Measurements from ENCODE around the gene PRDM16.

Gene PRDM16

DNA sequence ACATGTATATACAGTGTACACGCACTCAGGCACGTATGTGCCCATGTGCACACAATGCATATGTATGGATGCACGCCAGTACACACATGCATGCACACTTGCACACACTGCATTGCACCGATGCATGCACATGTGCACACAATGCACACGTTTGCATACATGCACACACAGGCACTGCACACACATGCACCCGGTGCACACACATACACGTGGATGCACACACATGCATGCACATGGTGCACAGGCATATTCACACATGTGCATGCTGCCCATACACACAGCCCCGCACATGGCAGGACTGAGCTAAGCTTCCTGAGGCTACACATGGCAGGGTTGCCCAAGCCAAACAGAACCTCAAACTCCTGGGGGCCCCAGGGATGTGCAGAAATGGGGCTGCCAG lies 405.0 kb downstream of the PRDM16 start:
- no peak for DNase-seq

DNA sequence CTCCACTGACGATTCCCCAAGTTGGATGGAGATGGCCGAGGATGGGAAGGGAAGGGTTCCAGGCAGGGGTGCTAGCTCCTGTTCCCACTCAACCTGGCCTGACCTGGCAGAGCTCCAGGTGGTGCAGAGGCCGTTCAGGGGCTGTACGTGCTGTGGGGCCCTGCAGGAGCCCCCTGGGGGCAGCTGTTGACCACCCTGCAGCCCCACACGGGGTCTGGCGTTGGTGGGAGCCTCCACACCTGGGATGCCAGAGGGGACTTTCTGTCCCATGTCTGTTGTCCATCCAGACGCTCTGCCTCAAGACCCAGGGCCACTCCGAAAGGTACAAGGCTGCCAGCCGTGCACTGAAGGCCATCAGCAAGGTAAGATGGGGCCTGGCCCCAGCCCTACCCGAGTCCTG lies 405.4 kb downstream of the PRDM16 start:
- no peak for DNase-seq

DNA sequence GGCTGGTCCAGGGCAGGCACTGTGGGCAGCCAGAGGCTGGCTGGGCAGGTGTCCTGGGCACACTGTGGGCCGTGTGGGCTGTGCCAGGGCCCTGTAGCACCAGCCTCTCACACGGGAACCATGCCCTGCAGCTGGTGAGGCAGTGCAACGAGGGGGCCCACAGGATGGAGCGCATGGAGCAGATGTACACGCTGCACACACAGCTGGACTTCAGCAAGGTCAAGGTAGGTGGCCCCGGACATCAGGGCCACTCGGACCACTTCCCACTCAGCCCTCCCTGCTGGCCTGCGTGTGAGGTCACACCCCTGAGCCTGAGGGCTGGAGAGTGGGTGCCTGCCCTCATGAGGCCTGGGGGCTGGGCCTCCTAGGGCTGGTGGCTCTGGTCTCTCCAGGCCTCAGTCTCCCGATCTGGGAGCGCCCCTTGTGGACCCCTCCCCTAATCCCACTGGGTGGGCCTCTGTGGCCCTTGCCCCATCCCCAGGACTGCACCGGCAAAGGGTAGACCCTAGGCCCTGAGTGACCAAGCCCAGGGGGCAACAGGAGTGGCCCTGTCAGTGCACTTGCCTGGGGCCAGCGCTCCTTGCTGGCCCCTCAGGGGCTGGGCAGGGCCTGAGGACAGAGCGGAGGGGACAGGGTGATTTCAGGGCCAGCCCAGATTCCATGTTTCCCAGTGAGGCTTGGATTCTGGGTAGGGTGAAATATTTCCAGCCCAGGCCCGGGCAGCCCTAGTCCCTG lies 407.0 kb downstream of the PRDM16 start:
- no peak for DNase-seq

DNA sequence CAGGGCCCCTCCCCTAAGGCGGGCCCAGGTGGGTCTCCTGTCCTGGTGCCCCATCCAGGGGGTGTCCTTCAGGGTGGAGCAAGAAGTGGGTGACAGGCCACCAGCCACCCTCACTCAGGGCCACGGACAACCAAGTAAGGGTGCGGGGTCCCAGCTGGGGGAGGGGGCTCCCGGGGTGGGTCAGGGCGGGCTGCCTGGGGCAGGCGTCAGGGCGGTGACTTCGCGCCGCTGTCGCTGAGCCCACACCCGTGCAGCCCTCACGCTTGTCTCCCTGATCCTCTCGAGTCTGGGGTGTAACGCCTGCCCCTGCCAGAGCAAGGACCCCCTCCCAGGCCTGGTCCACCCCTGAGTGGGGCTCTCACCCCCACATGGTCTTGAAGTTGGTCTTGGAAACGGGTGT lies 407.7 kb downstream of the PRDM16 start:
- DNase-seq, result no peak

DNA sequence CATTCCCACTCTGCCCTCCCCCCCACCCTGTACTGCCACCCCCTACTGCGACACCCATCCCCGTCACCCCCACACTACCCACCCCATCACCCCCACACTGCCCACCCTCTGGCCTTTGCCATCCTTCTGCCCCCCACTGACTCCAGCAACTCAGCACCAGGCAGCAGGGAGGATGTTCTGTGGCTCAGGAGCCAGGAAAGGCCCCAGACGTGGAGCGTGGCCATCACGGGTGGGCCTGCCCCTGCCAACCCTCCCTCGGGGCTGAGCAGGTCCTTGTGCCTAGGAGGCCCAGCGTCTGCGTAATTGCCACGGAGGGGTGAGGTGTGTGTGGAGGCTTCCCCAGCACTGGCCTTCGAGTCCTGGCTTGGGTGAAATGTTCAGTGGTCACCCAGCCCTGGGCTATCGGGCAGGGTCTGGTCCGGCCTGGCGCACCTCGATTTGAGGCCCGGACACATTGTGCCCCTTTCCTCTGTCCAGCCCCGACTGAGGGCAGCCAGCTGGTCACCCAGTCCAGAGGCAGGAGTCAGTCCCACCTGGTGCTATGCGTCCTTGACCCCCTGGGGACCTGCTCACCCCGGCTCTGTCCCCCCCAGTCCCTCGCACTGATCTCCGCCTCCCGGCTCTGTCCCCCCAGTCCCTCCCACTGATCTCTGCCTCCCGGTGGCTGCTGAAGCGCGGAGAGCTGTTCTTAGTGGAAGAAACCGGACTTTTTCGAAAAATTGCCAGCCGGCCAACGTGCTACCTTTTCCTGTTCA lies 408.4 kb downstream of the PRDM16 start:
- DNase-seq, result no peak

DNA sequence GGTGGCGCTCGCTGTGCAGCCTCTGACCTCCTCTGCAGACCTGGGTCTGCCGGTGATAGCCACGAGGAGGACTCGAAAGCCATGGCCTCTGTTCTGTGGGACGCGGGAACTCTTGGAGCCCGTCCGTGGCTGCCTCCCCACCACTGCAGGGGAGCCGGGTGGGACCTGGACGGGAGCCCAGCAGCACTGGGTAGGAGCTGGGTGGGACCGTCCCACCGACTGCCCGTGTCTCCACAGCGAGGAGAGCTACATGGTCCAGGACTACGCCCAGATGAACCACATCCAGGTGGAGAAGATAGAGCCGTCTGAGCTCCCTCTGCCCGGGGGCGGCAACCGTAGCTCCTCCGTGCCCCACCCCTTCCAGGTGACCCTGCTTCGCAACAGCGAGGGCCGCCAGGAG lies 409.2 kb downstream of the PRDM16 start:
- no peak for DNase-seq

DNA sequence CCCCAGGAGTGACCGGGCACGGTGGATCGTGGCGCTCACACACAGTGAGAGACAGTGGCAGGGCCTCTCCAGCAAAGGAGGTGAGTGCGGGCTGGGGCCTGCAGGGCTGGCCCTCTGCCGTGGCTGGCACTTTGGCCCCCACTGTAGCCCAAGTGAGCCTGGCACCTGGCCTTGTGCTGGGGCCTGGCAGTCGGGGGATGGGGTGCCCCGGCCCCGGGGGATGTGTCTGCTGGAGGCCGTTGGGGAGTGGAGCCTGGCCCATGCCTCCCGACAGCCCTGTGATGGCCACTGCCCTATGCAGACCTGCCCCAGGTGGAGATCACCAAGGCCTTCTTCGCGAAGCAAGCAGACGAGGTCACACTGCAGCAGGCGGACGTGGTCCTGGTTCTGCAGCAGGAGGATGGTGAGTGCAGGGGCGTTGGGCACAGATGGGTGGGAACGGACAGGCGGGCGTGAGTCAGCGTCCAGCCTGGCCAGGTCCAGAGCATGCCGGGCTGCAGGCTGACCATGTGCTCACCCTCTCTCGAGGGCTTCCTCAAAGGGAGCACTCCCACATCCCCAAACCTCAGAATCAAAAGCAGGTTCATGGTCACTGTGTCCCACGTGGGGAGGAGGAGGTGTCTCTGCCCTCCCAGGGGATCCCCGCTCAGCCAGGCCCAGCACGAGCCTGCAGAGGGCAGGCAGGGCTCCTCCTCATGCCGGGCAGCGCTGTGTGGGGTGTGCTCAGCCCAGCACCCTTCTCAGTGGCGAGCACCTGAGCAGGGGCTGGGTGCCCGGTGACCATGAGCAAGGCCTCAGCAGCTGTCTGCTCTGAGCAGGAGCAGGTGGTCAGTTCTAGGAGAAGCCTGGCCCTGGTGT lies 410.7 kb downstream of the PRDM16 start:
- no peak for DNase-seq

DNA sequence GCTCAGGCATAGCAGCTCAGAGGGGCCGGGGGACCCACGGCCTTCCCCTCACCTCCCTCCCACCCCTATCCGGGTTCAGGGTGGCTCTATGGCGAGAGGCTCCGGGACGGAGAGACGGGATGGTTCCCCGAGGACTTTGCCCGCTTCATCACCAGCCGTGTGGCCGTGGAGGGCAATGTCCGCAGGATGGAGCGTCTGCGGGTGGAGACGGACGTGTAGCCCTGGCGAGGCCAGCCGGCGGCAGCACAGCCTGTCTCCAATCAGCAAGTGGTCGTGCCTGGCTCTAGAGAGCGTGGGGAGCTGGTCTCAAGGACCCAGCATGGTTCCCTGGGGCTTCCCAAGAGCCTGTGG lies 411.3 kb downstream of the PRDM16 start:
- DNase-seq, result no peak

DNA sequence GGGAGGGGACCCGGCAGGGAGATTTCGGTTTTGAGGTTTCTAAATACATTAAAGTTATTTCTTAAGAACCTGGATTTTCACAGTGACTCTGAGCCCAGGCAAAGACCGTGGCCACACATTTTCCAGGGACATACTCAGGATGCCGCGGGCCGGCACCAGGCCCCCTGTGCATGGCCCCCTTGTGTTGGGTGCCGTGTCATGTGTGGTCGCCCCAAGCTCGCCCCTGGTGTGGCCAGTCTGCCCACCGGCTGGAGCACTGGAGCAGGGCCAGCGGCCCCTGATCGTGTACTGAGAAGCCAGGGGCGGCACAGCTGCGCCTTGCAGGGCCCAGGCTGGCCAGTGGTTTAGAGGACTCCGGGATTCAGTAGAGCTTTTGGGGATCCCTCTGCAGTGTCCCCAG lies 412.0 kb downstream of the PRDM16 start:
- DNase-seq, result no peak

DNA sequence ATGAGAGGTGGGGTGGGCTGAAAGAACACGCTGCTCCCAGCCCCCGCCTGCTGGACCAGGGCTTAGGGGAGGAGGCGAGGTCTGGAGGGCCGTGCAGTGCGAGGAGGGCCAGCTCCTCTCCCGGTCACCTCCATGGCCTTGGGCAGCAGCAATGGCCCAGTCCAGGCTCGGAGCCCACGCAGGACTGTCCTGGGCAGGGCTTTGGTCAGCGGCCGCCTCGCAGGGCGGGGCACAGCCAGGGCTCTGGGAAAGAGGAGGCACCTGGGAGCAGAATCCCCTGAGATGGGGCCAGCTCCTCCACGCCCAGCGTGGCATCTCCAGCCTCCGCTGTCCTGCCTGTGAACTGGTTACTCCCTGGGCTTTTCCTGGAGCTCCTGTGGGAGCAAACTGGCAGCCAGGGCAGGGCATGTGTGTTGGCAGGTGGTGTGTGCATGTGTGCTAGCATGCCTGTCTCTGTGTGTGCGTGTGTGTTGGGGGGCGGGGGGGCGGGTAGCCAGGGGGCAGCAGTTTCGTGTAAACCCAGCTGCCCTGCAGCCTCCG lies 412.9 kb downstream of the PRDM16 start:
- no peak for DNase-seq

DNA sequence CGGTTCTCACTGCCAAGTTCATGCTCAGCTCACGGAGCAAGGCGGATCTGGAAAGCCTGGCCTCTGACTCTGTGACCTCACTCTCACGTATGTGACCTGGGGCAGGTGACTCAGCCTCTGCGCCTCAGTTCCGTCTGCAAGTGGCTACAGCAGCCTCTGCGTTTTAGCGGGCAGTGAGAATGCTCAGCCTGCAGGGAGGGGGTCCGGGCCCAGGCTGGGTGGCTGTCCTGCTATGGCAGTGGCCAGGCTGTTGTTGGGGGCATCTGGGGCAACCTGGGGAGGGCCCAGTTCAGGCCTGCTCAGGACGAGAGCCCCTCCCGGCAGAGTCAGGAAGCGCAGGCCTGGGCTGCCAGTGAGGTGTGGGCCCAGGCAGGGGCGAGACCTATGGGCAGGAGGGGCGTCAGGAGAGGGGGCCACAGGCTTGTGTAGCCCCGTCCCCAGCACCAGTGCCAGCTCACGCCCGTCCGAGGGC lies 413.4 kb downstream of the PRDM16 start:
- no peak for DNase-seq

DNA sequence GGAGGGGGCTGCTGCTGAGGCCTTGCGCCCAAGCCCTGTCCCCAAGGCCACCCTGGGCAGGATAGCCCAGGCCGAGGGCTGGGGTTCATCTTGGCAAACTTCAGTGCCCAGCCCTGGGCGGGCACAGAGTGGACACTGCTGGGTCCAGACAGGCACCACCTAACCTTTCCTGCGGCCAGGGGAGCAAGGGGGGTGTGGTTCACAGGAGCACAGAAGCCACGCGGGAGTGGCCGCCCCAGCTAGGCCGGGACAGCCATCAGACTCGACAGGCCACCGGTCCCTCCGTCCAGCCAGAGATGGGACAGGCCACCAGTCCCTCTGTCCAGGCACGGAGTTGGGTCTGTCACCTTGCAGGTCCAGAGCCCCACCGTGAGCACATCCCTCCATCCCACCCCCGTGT lies 414.4 kb downstream of the PRDM16 start:
- no peak for DNase-seq

DNA sequence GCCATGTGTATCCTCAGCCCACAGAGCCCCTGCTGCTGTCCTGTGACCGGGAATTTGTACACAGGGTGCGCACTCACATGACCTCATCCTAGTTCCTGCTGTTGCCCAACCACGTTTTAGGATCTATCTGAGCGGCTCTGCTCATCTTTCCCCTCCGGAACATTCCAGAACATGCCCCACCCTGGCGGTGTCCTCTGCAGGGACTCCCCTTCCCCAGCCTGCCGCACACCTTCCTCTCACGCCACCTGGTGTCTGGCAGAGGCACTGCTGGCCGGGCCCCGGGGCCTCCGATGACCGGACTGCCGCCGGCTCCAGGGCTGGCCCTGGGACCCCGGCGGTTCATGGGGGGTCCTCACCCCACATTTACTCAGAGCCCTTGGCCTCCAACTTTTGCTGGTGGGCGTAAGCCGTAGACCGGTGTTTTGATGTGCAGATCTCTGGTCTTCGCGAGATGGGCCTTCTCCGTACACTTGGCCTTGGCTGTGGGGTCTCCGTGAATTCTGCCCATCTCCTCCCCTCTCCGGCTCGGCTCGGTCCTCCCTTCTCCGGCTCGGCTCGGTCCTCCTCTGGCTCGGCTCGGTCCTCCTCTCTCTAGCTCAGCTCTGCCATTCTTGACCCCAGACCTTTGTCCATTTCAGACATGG lies 414.9 kb downstream of the PRDM16 start:
- DNase-seq, result no peak

DNA sequence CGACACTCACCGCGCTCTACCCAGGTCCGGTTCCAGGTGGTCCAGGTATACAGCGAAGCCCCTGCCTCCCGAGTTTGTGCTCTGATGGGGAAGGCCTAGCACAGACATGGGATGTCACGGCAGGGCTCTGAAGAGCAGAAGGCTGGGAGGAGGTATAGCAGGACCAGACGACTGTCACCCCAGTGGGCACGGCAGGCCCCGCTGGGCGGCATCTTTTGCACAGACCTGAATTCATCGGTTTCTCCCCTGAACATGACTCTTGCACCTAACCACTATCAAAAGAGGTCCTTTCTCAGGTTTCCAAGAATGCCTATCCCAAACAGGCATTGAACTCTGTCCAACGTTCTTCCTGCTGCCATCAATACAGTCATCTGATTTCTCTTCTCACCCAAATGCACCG lies 416.0 kb downstream of the PRDM16 start:
- DNase-seq, result no peak

All from NCI-H1048 (cell line).